Stromal cell of bone marrow (primary cell): Measurements from ENCODE around the gene AGO1.
"Not testable (repeated sequence)": the region's sequence is repeated elsewhere in the genome, so short reads cannot be mapped to it uniquely, and the experiment has no call there.

Experiments used
- DNase-seq: peaks from one replicate; pipeline ENCODE4 v3.0.0-alpha.2; 2012; ENCODE audit warnings: low read depth

The AGO1 gene

DNA sequence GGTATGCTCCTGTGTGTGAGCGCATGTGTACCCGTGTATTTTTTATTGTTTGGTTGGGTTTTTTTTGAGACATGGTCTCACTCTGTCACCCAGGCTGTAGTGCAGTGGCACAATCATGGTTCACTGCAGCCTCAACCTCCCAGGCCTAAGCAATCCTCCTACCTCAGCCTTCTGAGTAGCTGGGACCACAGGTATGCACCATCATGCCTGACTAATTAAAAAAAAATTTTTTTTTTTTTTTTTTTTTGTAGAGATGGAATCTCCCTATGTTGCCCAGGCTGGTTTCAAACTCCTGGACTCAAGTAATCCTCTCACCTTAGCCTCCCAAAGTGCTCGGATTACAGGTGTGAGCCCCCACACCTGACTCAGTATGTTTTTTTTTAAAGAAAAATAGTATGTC is 89.6 kb downstream of the AGO1 start:
- not testable (repeated sequence) for DNase-seq

DNA sequence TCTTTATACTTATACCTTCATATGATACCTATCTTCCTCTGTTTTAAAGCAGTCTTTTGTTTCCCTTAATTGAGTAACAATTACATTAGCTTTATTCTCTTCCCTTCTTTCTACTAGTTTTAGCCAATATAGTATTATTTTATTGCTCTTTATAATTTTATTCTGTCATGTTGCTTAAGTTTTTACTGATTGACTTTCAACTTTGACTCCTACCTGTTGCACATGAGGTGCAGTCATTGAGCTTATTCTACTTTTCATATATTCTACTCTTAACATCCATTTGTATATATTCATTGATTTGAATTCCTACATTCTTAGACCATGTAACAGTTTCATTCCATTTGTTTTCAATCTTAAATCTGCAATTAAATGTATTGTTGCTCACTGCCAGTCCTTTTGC is 97.1 kb downstream of the AGO1 start:
- DNase-seq, result no peak
